Hepatocyte (in vitro differentiated cells): ENCODE data around the gene PAWR.

Experiments
- CTCF ChIP-seq: fragments of 200-600 bp; sonication (generic); IDR thresholded peaks from 2 replicates; pipeline ENCODE4 v1.5.1; 2016; ENCODE audit warnings: antibody characterized with exemption, mild to moderate bottlenecking; ENCODE audit not compliant: poor library complexity
- EZH2 ChIP-seq: fragments of 200-600 bp; sonication (generic); IDR thresholded peaks from 2 replicates; pipeline ENCODE4 v1.6.1; 2016; ENCODE audit warnings: antibody characterized with exemption, mild to moderate bottlenecking, borderline replicate concordance
- EZH2phosphoT487 ChIP-seq: fragments of 200-600 bp; sonication (generic); IDR thresholded peaks from one replicate; pipeline ENCODE4 v1.6.1; 2018; ENCODE audit warnings: antibody characterized with exemption, mild to moderate bottlenecking, low read depth, moderate library complexity; ENCODE audit not compliant: unreplicated experiment, severe bottlenecking

- TF ChIP-seq EZH2: no peak
- peak; percentile 63 for TF ChIP-seq CTCF
- no peak for TF ChIP-seq EZH2phosphoT487
Observed at GRCh38 chr12:79737875-79738718, 47.3 kb upstream of the PAWR start.
